GM12872 (cell line): Measurements from ENCODE around the gene TPST1.

Source experiments
- CTCF ChIP-seq: IDR thresholded peaks from 3 replicates; pipeline ENCODE4 v1.5.1; 2011; ENCODE audit warnings: low read depth, mild to moderate bottlenecking, low read length, moderate library complexity; ENCODE audit not compliant: insufficient read depth

Gene TPST1

GRCh38 chr7:66183700-66184099 lies 21.4 kb upstream of the TPST1 start:
- no peak for TF ChIP-seq CTCF

GRCh38 chr7:66185680-66186187 lies 19.4 kb upstream of the TPST1 start:
- no peak for TF ChIP-seq CTCF

- TF ChIP-seq CTCF, result no peak
These were observed 18.1 kb upstream of the TPST1 start for GRCh38 chr7:66186991-66187390.

GRCh38 chr7:66187905-66188304 lies 17.2 kb upstream of the TPST1 start:
- TF ChIP-seq CTCF, result no peak

- TF ChIP-seq CTCF, result no peak
These were observed 16.5 kb upstream of the TPST1 start for GRCh38 chr7:66188645-66189044.

GRCh38 chr7:66189695-66190503 lies 15.2 kb upstream of the TPST1 start:
- no peak for TF ChIP-seq CTCF

- TF ChIP-seq CTCF, result no peak
These were observed 14.7 kb upstream of the TPST1 start for GRCh38 chr7:66190504-66190857.
